Measurements from ENCODE around the gene CPLX4.

The CPLX4 gene

DNA sequence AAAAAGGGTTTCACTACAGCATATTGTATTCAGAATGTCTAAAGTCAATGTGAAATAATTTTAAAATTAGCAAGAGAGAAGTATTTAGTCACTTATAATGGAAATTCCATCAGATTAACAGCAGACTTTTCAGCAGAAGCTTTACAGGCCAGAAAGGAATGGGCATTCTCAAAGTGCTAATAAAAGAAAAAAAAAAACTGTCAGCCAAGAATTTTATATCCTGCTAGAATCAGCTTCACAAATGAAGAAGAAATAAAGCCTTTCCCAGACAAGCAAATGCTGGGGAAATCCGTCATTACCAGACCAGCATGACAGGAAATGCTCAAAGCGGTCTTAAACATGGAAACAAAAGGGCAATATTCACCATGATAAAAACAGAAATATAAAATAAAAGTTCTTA, 21.9 kb upstream of the CPLX4 start:
- no peak for TF ChIP-seq EZH2phosphoT487 (IDR thresholded peaks at IDR 0.05; ENCODE audit: borderline replicate concordance, low read length)
- TF ChIP-seq, protein P1, sequence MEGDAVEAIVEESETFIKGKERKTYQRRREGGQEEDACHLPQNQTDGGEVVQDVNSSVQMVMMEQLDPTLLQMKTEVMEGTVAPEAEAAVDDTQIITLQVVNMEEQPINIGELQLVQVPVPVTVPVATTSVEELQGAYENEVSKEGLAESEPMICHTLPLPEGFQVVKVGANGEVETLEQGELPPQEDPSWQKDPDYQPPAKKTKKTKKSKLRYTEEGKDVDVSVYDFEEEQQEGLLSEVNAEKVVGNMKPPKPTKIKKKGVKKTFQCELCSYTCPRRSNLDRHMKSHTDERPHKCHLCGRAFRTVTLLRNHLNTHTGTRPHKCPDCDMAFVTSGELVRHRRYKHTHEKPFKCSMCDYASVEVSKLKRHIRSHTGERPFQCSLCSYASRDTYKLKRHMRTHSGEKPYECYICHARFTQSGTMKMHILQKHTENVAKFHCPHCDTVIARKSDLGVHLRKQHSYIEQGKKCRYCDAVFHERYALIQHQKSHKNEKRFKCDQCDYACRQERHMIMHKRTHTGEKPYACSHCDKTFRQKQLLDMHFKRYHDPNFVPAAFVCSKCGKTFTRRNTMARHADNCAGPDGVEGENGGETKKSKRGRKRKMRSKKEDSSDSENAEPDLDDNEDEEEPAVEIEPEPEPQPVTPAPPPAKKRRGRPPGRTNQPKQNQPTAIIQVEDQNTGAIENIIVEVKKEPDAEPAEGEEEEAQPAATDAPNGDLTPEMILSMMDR (IDR thresholded peaks at IDR 0.05; ENCODE audit: low read depth, low read length, poor library complexity, severe bottlenecking) = no peak
- Histone ChIP-seq H3K27me3 (ENCODE audit: control insufficient read depth, low read length) (no peaks in the 10 kb centered on the region), H3K79me2 (ENCODE audit: control insufficient read depth, low read length) (peaks cover 43% of the 10 kb centered on the region), H3K4me2 (ENCODE audit: low read length) (no peak overlapping the region), H3K4me3 (ENCODE audit: low read length) (no peak overlapping the region), H3K9me3 (ENCODE audit: control insufficient read depth, insufficient read depth, low read length) (no peaks in the 10 kb centered on the region), H3K4me1 (ENCODE audit: control insufficient read depth, low read length) (no peaks in the 10 kb centered on the region), H3F3A (ENCODE audit: control insufficient read depth, insufficient read depth) (no peaks in the 10 kb centered on the region), H3K27ac (ENCODE audit: low read depth, low read length) (no peak overlapping the region), H4K20me1 (ENCODE audit: control insufficient read depth, insufficient read depth, low read depth, low read length) (no peaks in the 10 kb centered on the region), H3K9me2 (replicated peaks; ENCODE audit: control insufficient read depth, low read length) (no peaks in the 10 kb centered on the region), H3K36me3 (ENCODE audit: control insufficient read depth, low read length) (peaks cover 90% of the 10 kb centered on the region)

- no peak for TF ChIP-seq EZH2phosphoT487 (IDR thresholded peaks at IDR 0.05; ENCODE audit: borderline replicate concordance, low read length)
- TF ChIP-seq, protein P1 (IDR thresholded peaks at IDR 0.05; ENCODE audit: low read depth, low read length, poor library complexity, severe bottlenecking) = no peak
- peaks cover 83% of the 10 kb centered on the region for H3K36me3 ChIP-seq (ENCODE audit: control insufficient read depth, low read length)
- H4K20me1 ChIP-seq (ENCODE audit: control insufficient read depth, insufficient read depth, low read depth, low read length) = no peaks in the 10 kb centered on the region
These were observed 14.5 kb upstream of the CPLX4 start for GRCh38 chr18:59332986-59333385.

GRCh38 chr18:59328683-59329082, 10.2 kb upstream of the CPLX4 start:
- H3K9me2 ChIP-seq (replicated peaks; ENCODE audit: control insufficient read depth, low read length) = no peaks in the 10 kb centered on the region
- peaks cover 68% of the 10 kb centered on the region for H3K36me3 ChIP-seq (ENCODE audit: control insufficient read depth, low read length)
- no peaks in the 10 kb centered on the region for H3F3A ChIP-seq (ENCODE audit: control insufficient read depth, insufficient read depth)
- no peaks in the 10 kb centered on the region for H3K9me3 ChIP-seq (ENCODE audit: control insufficient read depth, insufficient read depth, low read length)
- H3K27me3 ChIP-seq (ENCODE audit: control insufficient read depth, low read length) = no peaks in the 10 kb centered on the region
- no peak for TF ChIP-seq EZH2phosphoT487 (IDR thresholded peaks at IDR 0.05; ENCODE audit: borderline replicate concordance, low read length)
- TF ChIP-seq, protein P1 (IDR thresholded peaks at IDR 0.05; ENCODE audit: low read depth, low read length, poor library complexity, severe bottlenecking) = no peak
- H4K20me1 ChIP-seq (ENCODE audit: control insufficient read depth, insufficient read depth, low read depth, low read length) = no peaks in the 10 kb centered on the region
- no peaks in the 10 kb centered on the region for H3K4me1 ChIP-seq (ENCODE audit: control insufficient read depth, low read length)
- H3K27ac ChIP-seq (ENCODE audit: low read depth, low read length) = no peak overlapping the region
- no peak overlapping the region for H3K4me3 ChIP-seq (ENCODE audit: low read length)
- H3K79me2 ChIP-seq (ENCODE audit: control insufficient read depth, low read length) = no peaks in the 10 kb centered on the region
- H3K4me2 ChIP-seq (ENCODE audit: low read length) = no peak overlapping the region

More at GRCh38 chr18:59332986-59333385, 14.5 kb upstream of the CPLX4 start:
- no peak overlapping the region for H3K4me2 ChIP-seq (ENCODE audit: low read length)
- H3K27me3 ChIP-seq (ENCODE audit: control insufficient read depth, low read length) = no peaks in the 10 kb centered on the region
- H3K9me3 ChIP-seq (ENCODE audit: control insufficient read depth, insufficient read depth, low read length) = no peaks in the 10 kb centered on the region
- H3K4me1 ChIP-seq (ENCODE audit: control insufficient read depth, low read length) = no peaks in the 10 kb centered on the region
- H3F3A ChIP-seq (ENCODE audit: control insufficient read depth, insufficient read depth) = no peaks in the 10 kb centered on the region
- H3K9me2 ChIP-seq (replicated peaks; ENCODE audit: control insufficient read depth, low read length) = no peaks in the 10 kb centered on the region
- H3K4me3 ChIP-seq (ENCODE audit: low read length) = no peak overlapping the region
- H3K79me2 ChIP-seq (ENCODE audit: control insufficient read depth, low read length) = no peaks in the 10 kb centered on the region
- no peak overlapping the region for H3K27ac ChIP-seq (ENCODE audit: low read depth, low read length)
